ENCODE measurements around the gene TMF1.

TMF1 gene

DNA sequence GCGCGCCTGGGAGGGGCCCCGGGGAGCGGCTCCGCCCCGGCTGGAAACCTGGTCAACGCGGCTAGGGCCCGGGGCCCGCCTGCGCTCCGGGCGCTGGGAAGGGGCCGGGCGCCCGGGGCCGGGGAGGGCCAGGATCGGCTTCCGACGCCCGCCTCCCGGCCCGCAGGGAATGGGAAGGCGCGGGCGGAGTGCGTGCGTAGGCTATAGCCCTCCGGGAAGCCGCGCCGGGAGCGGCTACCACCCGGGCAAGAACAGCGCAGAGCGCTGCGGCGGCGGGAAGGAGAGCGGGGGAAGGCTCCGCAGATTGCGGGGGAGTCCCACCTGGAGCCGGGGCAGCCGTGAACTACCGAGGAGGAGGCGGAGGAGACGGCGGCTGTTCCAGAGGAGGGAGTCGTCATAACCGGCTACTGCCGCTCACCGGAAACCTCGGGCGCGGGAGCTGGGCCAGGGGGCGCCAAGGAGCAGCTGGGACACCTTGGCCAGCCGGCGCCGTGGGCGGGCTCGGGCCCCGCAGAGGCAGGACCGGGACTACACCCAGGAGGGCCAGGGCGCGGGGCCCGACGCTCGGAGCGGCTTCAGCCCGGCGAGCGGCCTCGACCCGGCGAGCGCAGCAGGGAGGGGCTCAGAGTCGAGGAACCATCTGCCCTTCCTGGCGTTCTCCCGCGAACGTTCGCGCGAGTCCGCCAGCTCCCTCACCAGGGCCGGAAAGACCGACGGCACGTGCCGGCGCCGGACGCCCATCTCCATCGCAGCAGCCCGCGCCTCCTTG is 38.7 kb downstream of the TMF1 start, which contains the start of gene EOGT:
Gene EOGT (minus strand): TSS at position 432 of the 769 bp plus-strand sequence. CDS start 3,838 bp downstream, outside the sequence.
- H3K4me1 Mint-ChIP-seq (ENCODE audit: low read depth), result peaks cover 25% of the 10 kb centered on the region
- no peaks in the 10 kb centered on the region for H3K27me3 Mint-ChIP-seq (ENCODE audit: low read depth)
- H3K9me3 Mint-ChIP-seq, result no peaks in the 10 kb centered on the region
- peaks cover 9% of the 10 kb centered on the region for H3K36me3 Mint-ChIP-seq (ENCODE audit: low read depth)
- H3K27ac Mint-ChIP-seq, result peak within 1 kb of the TSS; percentile 77
- peak within 1 kb of the TSS; percentile 91 for H3K4me3 Mint-ChIP-seq

DNA sequence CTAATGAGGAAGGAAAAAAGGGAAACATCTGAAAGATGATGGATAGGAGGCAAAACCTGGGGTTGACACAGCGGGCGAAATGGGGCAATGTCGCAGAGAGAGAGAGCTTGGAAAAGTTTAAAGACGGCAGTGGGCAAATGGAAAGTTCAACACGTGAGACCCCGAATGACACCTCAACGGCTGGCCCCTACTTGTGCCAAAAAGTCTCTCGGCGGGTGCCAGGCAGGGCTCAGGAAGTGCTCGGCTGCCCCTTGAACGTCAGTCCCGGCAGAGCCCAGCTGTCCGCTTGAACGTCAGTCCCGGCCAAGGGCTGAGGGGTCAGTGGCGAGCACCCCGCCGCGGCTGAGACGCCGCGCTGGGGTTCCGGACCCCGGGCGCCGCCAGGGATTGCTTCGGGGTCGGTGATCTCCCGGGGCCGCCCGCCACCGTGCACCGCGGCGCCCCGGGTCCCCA is 39.3 kb downstream of the TMF1 start:
- peaks cover 25% of the 10 kb centered on the region for H3K4me1 Mint-ChIP-seq (ENCODE audit: low read depth)
- H3K9me3 Mint-ChIP-seq, result no peaks in the 10 kb centered on the region
- H3K27ac Mint-ChIP-seq, result peak overlapping the region; percentile 77
- H3K36me3 Mint-ChIP-seq (ENCODE audit: low read depth), result peaks cover 9% of the 10 kb centered on the region
- H3K4me3 Mint-ChIP-seq, result peak overlapping the region; percentile 91
- H3K27me3 Mint-ChIP-seq (ENCODE audit: low read depth), result no peaks in the 10 kb centered on the region

DNA sequence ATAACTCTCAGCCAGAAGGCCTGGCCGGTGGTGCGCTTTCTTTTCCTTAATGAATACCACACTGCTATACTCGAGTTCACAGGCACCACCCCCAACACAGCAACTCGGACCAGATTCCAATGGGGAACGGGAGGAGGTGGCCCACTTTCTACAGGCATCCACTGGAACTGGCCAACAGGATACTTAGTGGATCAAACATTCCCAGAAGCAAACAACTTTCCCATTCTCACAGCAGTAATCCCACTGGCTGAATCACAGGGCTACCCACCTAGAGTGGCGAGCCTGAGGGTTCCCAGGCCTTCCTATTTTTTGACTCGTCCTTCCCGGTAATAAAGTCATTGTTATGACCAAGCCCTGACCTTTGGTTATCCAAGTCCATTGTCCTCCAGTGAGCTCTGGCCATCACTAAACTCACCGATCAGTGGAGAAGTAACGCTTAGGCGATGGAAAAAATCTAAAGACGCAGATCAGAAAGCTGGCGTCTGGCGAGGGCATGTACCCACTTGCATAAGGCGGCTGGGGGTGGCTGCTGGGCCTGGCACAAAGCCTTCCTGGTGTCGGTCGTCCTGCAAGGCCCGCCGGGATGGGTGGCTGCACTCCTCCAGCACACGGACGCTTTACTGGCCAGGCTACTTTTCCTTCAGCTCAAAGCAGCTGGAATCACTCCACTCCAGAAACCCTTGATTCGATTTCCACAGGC is 39.9 kb downstream of the TMF1 start:
- no peaks in the 10 kb centered on the region for H3K27me3 Mint-ChIP-seq (ENCODE audit: low read depth)
- peak overlapping the region; percentile 91 for H3K4me3 Mint-ChIP-seq
- no peaks in the 10 kb centered on the region for H3K9me3 Mint-ChIP-seq
- peaks cover 25% of the 10 kb centered on the region for H3K4me1 Mint-ChIP-seq (ENCODE audit: low read depth)
- peaks cover 7% of the 10 kb centered on the region for H3K36me3 Mint-ChIP-seq (ENCODE audit: low read depth)
- peak overlapping the region; percentile 77 for H3K27ac Mint-ChIP-seq

DNA sequence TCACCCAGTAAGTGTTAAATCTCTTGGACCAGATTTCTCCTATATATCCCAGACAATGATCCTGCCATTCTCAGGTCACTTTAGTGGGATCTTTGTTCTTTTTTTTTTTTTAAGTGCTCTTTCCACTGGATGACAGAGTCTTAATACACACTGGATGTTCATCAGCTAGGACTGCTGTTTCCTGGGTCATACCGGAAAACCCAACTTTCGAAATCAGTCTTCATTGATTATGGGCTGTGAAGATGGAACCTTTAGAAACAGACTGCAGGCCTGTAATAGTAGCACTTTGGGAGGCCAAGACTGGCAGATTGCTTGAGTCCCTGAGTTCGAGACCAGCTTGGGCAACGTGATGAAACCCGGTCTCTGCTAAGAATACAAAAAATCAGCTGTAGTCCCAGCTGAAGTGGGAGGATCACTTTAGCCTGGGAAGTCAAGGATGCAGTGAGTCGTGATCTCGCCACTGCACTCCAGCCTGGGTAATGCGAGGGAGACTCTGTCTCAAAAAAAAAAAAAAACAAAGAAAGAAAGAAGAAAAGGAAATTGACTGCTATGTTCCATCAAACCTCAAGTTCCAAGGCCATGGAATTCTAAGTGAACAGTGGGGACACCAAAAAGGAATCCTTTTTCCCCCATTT is 40.9 kb downstream of the TMF1 start:
- Mint-ChIP-seq H3K27me3 (ENCODE audit: low read depth) (no peaks in the 10 kb centered on the region), H3K4me3 (peak overlapping the region; percentile 53), H3K4me1 (ENCODE audit: low read depth) (peaks cover 21% of the 10 kb centered on the region), H3K36me3 (ENCODE audit: low read depth) (peaks cover 7% of the 10 kb centered on the region), H3K27ac (no peak overlapping the region), H3K9me3 (no peaks in the 10 kb centered on the region)

DNA sequence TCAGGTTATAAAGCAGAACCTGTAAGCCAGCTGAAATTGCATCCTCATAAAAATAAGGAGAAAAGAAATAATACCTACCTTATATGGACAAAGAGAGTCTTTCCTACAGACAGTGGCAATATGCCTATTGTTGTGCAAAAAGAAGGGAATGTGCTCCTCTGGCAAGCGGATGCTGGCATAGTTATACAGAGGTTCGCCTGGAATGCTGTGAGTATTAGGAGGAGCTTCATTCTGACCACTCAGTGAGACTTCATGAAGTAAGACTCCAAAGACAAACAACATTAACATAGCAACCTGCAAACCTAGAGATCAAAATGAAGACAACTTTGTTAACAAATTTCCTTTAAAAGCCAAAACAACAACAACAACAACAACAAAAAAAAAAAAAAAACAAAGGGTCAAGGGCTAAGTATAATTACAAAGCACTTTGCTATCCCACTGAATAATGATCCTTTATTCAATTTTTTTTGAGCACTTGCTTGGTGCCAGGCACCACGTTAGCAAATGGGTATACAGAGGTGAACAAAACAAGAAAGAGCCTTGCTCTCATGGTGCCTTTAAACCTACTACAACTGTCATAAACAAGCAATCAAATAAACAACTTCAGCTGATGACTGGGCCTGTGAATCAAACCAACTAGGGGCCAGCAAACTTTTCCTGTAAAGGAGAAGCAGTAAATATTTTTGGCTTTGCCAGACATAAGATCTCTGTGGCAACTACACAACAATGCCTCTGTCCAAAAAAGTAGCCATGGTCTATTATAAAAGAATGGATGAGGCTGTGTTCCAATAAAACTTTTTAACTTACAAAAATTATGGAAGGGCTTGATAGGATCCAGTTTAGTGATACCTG is 42.3 kb downstream of the TMF1 start:
- Mint-ChIP-seq H3K27me3 (ENCODE audit: low read depth) (no peaks in the 10 kb centered on the region), H3K27ac (no peak overlapping the region), H3K4me1 (ENCODE audit: low read depth) (peaks cover 12% of the 10 kb centered on the region), H3K9me3 (no peaks in the 10 kb centered on the region), H3K36me3 (ENCODE audit: low read depth) (peaks cover 15% of the 10 kb centered on the region), H3K4me3 (no peak overlapping the region)

DNA sequence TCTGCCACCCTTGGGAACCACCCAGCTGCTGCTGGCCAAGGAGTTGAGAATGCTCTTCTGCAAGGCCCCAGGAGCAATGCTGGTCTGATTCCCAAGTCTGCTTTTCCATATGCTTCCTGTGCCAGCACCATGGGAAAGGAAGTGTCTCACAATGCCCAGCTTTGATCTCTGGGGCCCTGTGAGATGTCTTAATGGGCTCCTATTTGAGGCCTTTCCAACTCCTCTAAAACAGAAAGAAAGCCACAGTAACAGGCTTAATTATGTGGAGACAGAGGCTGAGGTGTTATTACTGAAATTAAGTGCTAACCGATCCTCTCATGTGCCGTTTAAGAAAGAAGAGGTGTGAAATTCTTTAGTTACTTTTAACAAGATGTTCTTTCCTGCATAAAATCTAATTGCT is 43.2 kb downstream of the TMF1 start:
- no peaks in the 10 kb centered on the region for H3K9me3 Mint-ChIP-seq
- no peak overlapping the region for H3K4me3 Mint-ChIP-seq
- peaks cover 5% of the 10 kb centered on the region for H3K4me1 Mint-ChIP-seq (ENCODE audit: low read depth)
- H3K36me3 Mint-ChIP-seq (ENCODE audit: low read depth), result peaks cover 16% of the 10 kb centered on the region
- H3K27ac Mint-ChIP-seq, result no peak overlapping the region
- H3K27me3 Mint-ChIP-seq (ENCODE audit: low read depth), result no peaks in the 10 kb centered on the region

DNA sequence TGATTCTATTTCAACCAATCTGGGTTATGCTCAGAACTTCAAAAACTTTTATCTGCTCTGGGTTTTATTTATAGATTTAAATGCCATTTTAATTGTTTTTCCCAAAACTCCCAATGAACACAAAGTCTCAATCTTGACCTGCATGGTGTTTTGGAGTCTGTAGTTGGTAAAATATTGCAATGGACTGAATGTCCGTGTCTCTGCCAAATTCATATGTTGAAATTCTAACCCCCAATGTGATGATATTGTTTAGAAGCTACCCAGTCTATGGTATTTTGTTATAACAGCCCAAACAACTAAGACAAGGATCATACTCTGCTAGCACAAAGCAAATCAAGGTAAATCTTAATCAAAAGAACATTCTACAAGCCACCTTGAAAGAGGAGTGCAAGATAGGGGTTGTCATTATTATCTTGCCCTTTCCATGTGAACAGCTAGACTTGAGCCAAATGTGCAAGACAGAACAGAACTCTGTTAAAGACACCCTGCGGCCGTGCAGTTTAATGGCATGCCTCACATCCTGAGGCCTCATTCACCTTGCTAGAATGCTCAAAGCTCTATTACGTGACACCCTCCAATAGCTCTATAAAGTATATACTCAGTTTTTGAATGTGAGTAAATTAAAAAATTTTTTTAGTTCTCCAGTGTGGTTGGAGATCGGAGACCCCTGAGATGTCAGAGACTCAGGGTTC is 46.2 kb downstream of the TMF1 start:
- Mint-ChIP-seq H3K27ac (no peak overlapping the region), H3K4me1 (ENCODE audit: low read depth) (no peaks in the 10 kb centered on the region), H3K27me3 (ENCODE audit: low read depth) (no peaks in the 10 kb centered on the region), H3K4me3 (no peak overlapping the region), H3K36me3 (ENCODE audit: low read depth) (peaks cover 19% of the 10 kb centered on the region), H3K9me3 (no peaks in the 10 kb centered on the region)

DNA sequence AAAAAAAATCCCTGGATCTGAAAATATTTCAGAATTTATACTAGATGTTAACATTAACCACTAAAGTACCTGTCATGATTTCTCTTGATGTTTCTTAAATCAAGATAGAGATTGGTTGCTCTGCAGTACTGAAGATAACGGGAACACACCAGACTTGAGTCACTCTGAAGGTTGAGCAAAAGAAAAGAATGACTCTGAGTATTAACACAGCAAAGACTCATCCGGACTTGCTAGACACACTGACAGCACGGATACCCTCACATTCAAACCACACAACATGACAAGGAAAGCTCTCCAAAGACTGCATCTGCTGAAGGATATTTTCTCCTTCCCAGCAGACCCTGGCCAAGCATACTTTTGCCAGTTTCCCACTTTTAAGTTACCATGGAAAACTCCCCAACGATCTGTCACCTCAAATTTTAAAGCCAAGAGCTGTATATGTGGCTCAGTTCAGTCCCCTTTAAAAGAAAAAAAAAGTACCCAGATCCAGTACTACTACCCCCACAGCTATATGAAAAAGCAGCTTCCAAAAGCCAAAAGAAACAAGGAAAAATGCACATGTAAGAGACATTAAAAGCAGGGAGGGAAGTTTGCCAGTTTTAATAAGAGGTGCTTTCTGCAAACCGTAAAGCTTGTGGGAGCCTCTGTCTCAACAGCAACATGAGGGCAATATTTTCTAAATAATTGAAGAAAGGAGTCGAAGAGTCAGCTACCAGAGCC is 46.9 kb downstream of the TMF1 start:
- Mint-ChIP-seq H3K4me1 (ENCODE audit: low read depth) (no peaks in the 10 kb centered on the region), H3K4me3 (no peak overlapping the region), H3K27me3 (ENCODE audit: low read depth) (no peaks in the 10 kb centered on the region), H3K27ac (no peak overlapping the region), H3K36me3 (ENCODE audit: low read depth) (peaks cover 19% of the 10 kb centered on the region), H3K9me3 (no peaks in the 10 kb centered on the region)

DNA sequence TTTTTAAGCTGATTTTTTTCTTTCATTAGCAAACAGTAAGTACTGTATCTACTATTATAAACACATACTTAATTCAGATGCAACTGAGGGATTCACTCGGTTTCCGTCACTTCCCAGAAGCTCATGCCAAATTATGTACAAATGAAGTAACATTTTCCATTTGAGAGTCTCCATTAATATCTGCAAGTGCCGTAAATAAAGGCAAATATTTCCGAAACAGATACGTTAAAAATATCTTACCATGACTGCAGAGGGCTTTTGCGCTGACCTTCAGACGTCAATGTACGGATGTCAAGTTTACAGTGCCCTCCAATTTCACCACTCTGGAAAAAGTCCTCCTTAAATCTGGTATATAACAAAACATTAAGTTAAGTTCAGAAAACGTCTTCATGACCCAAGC is 48.0 kb downstream of the TMF1 start:
- no peak overlapping the region for H3K27ac Mint-ChIP-seq
- H3K9me3 Mint-ChIP-seq, result no peaks in the 10 kb centered on the region
- H3K27me3 Mint-ChIP-seq (ENCODE audit: low read depth), result no peaks in the 10 kb centered on the region
- H3K36me3 Mint-ChIP-seq (ENCODE audit: low read depth), result peaks cover 19% of the 10 kb centered on the region
- no peak overlapping the region for H3K4me3 Mint-ChIP-seq
- no peaks in the 10 kb centered on the region for H3K4me1 Mint-ChIP-seq (ENCODE audit: low read depth)

DNA sequence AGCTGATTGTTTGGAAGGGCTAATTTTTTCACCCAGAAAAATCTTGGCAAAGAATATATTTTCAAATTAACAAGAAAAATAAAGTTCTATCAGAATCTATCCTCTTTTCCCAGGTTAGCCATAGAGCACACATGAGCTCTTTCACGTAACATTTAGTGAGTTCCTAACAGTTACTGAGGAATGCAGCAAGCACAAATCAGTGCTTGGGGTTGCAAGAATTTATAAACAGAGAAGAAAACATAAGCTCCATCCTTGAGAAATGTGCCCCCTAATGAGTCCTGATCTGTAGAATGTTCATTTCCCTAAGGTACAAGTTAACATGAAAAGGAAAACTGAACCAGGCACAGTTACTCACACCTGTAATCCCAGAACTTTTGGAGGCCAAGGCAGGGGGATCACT is 52.5 kb downstream of the TMF1 start:
- no peaks in the 10 kb centered on the region for H3K27me3 Mint-ChIP-seq (ENCODE audit: low read depth)
- H3K27ac Mint-ChIP-seq, result no peak overlapping the region
- no peak overlapping the region for H3K4me3 Mint-ChIP-seq
- no peaks in the 10 kb centered on the region for H3K9me3 Mint-ChIP-seq
- peaks cover 3% of the 10 kb centered on the region for H3K4me1 Mint-ChIP-seq (ENCODE audit: low read depth)
- H3K36me3 Mint-ChIP-seq (ENCODE audit: low read depth), result peaks cover 16% of the 10 kb centered on the region

DNA sequence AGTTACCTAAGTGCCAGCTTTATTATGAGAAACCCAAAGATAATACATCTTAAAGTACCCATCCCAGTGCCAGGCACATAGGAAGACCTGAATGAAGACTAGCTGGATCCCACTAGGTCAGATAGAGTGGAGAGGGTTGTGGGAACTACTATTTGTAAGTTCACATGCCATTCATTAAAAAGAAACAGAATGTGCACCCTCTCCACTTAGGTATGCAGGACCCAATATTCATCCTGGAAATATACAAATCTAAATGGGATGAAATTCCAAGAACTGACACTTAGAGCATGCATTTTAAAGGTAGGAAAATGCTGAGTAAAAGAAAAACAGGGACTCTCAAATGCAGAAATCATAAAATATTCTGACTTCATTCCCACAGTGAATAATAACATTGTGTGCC is 53.0 kb downstream of the TMF1 start:
- no peak overlapping the region for H3K27ac Mint-ChIP-seq
- no peaks in the 10 kb centered on the region for H3K9me3 Mint-ChIP-seq
- H3K4me1 Mint-ChIP-seq (ENCODE audit: low read depth), result peaks cover 3% of the 10 kb centered on the region
- H3K4me3 Mint-ChIP-seq, result no peak overlapping the region
- peaks cover 16% of the 10 kb centered on the region for H3K36me3 Mint-ChIP-seq (ENCODE audit: low read depth)
- no peaks in the 10 kb centered on the region for H3K27me3 Mint-ChIP-seq (ENCODE audit: low read depth)

DNA sequence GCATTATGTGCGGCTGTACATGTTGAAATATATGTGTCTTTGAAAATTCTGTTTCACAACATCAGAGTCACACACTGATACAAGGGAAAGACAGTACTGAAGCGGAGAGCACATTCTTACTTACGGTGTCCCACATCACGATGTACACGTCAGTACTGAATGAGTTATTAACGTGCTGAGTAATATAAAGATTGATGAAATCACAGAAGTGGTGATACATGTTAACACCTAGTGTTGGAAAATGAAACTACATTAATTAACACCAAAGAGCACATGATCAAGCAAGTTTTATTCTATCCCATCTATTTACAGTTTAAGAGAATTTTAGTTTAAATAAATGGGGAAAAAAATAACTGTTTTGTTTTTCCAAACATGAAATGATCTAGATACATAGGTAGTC is 54.2 kb downstream of the TMF1 start:
- Mint-ChIP-seq H3K36me3 (ENCODE audit: low read depth) (peaks cover 26% of the 10 kb centered on the region), H3K4me1 (ENCODE audit: low read depth) (peaks cover 3% of the 10 kb centered on the region), H3K27ac (no peak overlapping the region), H3K27me3 (ENCODE audit: low read depth) (no peaks in the 10 kb centered on the region), H3K4me3 (no peak overlapping the region), H3K9me3 (no peaks in the 10 kb centered on the region)

DNA sequence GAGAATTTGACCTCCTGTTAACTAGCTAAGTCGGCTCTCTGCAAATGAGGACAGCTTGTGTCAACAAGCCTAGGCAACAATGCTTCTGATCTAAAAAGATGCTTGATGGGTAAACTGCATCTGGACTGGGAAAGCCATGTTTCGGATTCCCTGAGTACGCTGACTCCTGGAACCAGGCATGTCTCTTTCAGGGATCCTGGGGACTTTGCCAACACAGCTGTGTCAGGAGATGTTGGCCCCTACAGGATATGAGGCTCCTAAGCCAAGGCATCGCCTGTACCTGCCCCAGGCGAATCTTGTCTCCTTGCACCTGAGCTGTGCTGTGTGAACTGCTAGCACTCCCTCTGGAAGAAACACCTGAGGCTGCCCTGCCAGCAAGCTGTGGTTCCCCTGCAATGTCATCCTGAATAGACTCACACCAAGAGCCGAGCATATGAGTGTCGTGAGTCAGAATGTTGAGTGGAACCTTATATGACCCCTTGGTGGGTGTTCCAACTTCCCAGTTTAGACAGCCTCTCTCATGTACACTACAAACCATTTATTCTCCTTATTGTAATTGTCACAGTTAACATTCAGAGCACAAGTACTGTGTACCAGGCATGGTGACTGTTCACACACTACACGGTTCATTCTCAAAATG is 55.7 kb downstream of the TMF1 start:
- Mint-ChIP-seq H3K27me3 (ENCODE audit: low read depth) (no peaks in the 10 kb centered on the region), H3K36me3 (ENCODE audit: low read depth) (peaks cover 27% of the 10 kb centered on the region), H3K4me3 (no peak overlapping the region), H3K9me3 (no peaks in the 10 kb centered on the region), H3K27ac (no peak overlapping the region), H3K4me1 (ENCODE audit: low read depth) (peaks cover 3% of the 10 kb centered on the region)

Data from T-helper 1 cell treated with Interleukin-12 subunit alpha and Interleukin-12 subunit beta and Interleukin-4 antibody, amounts not matched to agents 30 μg/mL and 1 μg/mL, for 36 hours (primary cell).